Transverse colon (tissue), 4 donors: ENCODE data around the gene CGN. TPM values are rescaled to one million over a fixed set of nuclear protein-coding genes. Genes with fewer than 3 reads are reported as not detected.
A peak's percentile ranks its signal among the peaks of the same experiment; 100 is the strongest.

Experiments used
- DNase-seq: peaks from one replicate; pipeline ENCODE4 v3.0.0-alpha.2; 2019
- H3K27ac ChIP-seq, 4 donors: fragments of 200-600 bp; sonication (generic); 2 replicates each; pipeline ENCODE4 v1.5.1; 2016 to 2018; ENCODE audit warnings: inconsistent platforms in 4 of 4
- H3K27me3 ChIP-seq: fragments of 200-600 bp; sonication (generic); 2 replicates; pipeline ENCODE4 v1.5.1; 2017; ENCODE audit warnings: inconsistent platforms
- H3K36me3 ChIP-seq, 4 donors: fragments of 200-600 bp; sonication (generic); 2 replicates each; pipeline ENCODE4 v1.5.1; 2017 to 2019; ENCODE audit warnings: inconsistent platforms in 4 of 4
- H3K4me1 ChIP-seq, 4 donors: fragments of 200-600 bp; sonication (generic); 2 replicates each; pipeline ENCODE4 v1.5.1; 2017 to 2020; ENCODE audit warnings: inconsistent platforms in 4 of 4
- H3K4me3 ChIP-seq, 4 donors: fragments of 200-600 bp; sonication (generic); 1 replicate in 1 of 4; 2 replicates in 3 of 4; pipeline versions ENCODE4 v1.5.1 to v1.6.1; 2017 to 2019; ENCODE audit warnings: inconsistent platforms in 4 of 4
- H3K9me3 ChIP-seq, 2 donors: fragments of 200-600 bp; sonication (generic); 2 replicates each; pipeline ENCODE4 v1.5.1; 2017 to 2019; ENCODE audit warnings: inconsistent platforms in 2 of 2
- EP300 ChIP-seq: sonication (generic); formaldehyde crosslinking; IDR thresholded peaks from one replicate; pipeline ENCODE4 v1.6.1; 2017; ENCODE audit warnings: antibody characterized with exemption, low read depth
- POLR2A ChIP-seq: fragments of 450-650 bp; IDR thresholded peaks from one replicate; pipeline ENCODE4 v1.6.1; 2016; ENCODE audit warnings: antibody characterized with exemption, mild to moderate bottlenecking, moderate library complexity
- POLR2AphosphoS5 ChIP-seq, 3 donors: sonication (generic); formaldehyde crosslinking; IDR thresholded peaks; one replicate each; pipeline ENCODE4 v1.6.1; 2016; ENCODE audit warnings: antibody characterized with exemption in 3 of 3
- WGBS, 2 donors: methylation state at CpG; one replicate each; pipeline ENCODE4 v1.1.5; 2018; ENCODE audit warnings: low coverage in 1 of 2; 5-methylcytosine and 5-hydroxymethylcytosine counted together
- in situ Hi-C, 4 donors: fragments of 200-750 bp; cut with MboI; loops; one replicate each; pipeline versions ENCODE4 v1.15.0 to v1.15.1; 2017; ENCODE audit warnings: low sequenced_read_pairs in 3 of 4, low pct_ligation_motif_present in 1 of 4, low pct_unique_long_range_greater_than_20kb in 1 of 4
- intact Hi-C: fragments of 100-400 bp; cut with DNase I; formaldehyde crosslinking; loops from one replicate; pipeline ENCODE4 v1.15.1; 2023; ENCODE audit warnings: low total_unique reads
- total RNA-seq, 4 donors: library from RNA; depleted of rRNA; stranded (reverse); fragments of >200 nt; gene quantifications; one replicate each; pipeline ENCODE4 v1.1.0, GENCODE V29; 2016
- TF ChIP-seq, protein P1 (sequence below), 5 experiments: fragments of 200-600 bp in 3 of 5; fragments of 450-650 bp in 2 of 5; sonication (generic) in 3 of 5; IDR thresholded peaks; 1 replicate in 2 of 5; 2 replicates in 3 of 5; pipeline ENCODE4 v1.5.1; 2016 to 2017; ENCODE audit warnings: antibody characterized with exemption in 5 of 5, inconsistent platforms in 3 of 5, mild to moderate bottlenecking in 2 of 5, moderate library complexity in 1 of 5

Gene CGN
- total RNA-seq, 4 donors from 2014 or later, result 123 to 351 (median 172) TPM

GRCh38 chr1:151472856-151473731, 38.1 kb upstream of the CGN start:
- Histone ChIP-seq H3K4me3 (peak overlapping the region; percentile 54 to 82 (median 56)), H3K4me1 (peaks cover 0 to 15% (median 3%) of the 10 kb centered on the region in 4 donors), H3K27ac (peak overlapping the region; percentile 75 to 88 (median 85)), H3K36me3 (no peaks in the 10 kb centered on the region), H3K9me3 (no peaks in the 10 kb centered on the region), H3K27me3 (no peaks in the 10 kb centered on the region)
- peak; percentile 49 for DNase-seq
- intact Hi-C loops (no loop called here), in situ Hi-C loops (no loop called here)
- 4 to 12% methylated on average over 6 to 36 of the region's 36 CpGs for WGBS, 2 donors
- TF ChIP-seq POLR2AphosphoS5 (IDR thresholded peaks at IDR 0.05) (no peak), POLR2A (no peak), EP300 (no peak)
- TF ChIP-seq, protein P1, sequence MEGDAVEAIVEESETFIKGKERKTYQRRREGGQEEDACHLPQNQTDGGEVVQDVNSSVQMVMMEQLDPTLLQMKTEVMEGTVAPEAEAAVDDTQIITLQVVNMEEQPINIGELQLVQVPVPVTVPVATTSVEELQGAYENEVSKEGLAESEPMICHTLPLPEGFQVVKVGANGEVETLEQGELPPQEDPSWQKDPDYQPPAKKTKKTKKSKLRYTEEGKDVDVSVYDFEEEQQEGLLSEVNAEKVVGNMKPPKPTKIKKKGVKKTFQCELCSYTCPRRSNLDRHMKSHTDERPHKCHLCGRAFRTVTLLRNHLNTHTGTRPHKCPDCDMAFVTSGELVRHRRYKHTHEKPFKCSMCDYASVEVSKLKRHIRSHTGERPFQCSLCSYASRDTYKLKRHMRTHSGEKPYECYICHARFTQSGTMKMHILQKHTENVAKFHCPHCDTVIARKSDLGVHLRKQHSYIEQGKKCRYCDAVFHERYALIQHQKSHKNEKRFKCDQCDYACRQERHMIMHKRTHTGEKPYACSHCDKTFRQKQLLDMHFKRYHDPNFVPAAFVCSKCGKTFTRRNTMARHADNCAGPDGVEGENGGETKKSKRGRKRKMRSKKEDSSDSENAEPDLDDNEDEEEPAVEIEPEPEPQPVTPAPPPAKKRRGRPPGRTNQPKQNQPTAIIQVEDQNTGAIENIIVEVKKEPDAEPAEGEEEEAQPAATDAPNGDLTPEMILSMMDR (IDR thresholded peaks at IDR 0.05), result no peak

DNA sequence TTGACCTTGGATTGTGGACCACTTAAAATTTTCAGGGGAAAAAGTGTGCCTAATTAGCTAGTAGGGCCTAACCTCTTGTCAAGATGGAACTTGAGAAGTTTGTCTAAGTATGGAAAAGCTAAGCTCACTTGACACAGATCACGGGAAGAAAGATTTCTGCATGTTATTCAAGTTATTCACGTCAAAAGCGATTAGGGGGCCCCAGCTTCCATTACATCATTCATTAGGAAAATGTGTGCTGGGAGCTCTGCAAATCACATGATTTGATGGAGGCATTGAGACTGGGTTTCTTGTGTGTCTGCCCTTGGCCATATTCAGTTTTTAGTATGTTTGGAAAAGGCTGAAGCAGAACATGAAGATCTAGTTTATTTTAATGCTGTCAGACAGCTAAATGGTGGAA, 36.4 kb upstream of the CGN start:
- Histone ChIP-seq H3K27me3 (no peaks in the 10 kb centered on the region), H3K9me3 (no peaks in the 10 kb centered on the region), H3K27ac (no peak overlapping the region), H3K4me3 (no peak overlapping the region), H3K36me3 (no peaks in the 10 kb centered on the region), H3K4me1 (peaks cover 0 to 17% (median 3%) of the 10 kb centered on the region in 4 donors)
- intact Hi-C loops (no loop called here), in situ Hi-C loops (no loop called here)
- TF ChIP-seq, protein P1 (IDR thresholded peaks at IDR 0.05), result no peak
- no peak for TF ChIP-seq POLR2A
- no peak for TF ChIP-seq POLR2AphosphoS5 (IDR thresholded peaks at IDR 0.05)
- TF ChIP-seq EP300, result no peak
- WGBS, 2 donors, result 86 to 90% methylated on average over 3 of the region's 3 CpGs
- DNase-seq, result no peak

GRCh38 chr1:151475175-151475574, 36.0 kb upstream of the CGN start:
- H3K27ac ChIP-seq, result no peak overlapping the region
- no peaks in the 10 kb centered on the region for H3K27me3 ChIP-seq
- TF ChIP-seq POLR2A (no peak), EP300 (no peak), POLR2AphosphoS5 (IDR thresholded peaks at IDR 0.05) (no peak)
- TF ChIP-seq, protein P1 (IDR thresholded peaks at IDR 0.05), result no peak
- H3K9me3 ChIP-seq, result no peaks in the 10 kb centered on the region
- WGBS, 2 donors, result 86 to 100% methylated on average over 1 of the region's 1 CpG
- intact Hi-C loops (no loop called here), in situ Hi-C loops (no loop called here)
- peaks cover 0 to 17% (median 3%) of the 10 kb centered on the region in 4 donors for H3K4me1 ChIP-seq
- DNase-seq, result no peak
- H3K36me3 ChIP-seq, result no peaks in the 10 kb centered on the region
- no peak overlapping the region for H3K4me3 ChIP-seq

DNA sequence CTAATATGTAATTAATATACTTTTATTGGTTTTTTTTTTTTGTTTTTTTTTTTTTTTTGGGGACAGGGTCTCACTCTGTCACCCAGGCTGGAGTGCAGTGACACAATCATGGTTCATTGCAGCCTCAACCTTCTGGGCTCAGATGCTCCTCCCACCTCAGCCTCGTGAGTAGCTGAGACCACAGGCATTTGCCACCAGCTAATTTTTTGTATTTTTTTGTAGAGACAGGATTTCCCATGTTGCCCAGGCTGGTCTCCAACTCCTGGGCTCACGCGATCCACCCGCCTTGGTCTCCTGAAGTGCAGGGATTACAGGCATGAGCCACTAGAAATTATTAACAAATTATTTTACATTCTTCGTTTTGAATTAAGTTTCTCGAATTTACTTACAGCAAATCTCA, 35.1 kb upstream of the CGN start:
- no peak overlapping the region for H3K27ac ChIP-seq
- no peaks in the 10 kb centered on the region for H3K27me3 ChIP-seq
- H3K4me1 ChIP-seq, result peaks cover 0 to 17% (median 3%) of the 10 kb centered on the region in 4 donors
- DNase-seq, result no peak
- in situ Hi-C loops, result no loop called here
- no peak for TF ChIP-seq EP300
- TF ChIP-seq, protein P1 (IDR thresholded peaks at IDR 0.05), result no peak
- no peak for TF ChIP-seq POLR2A
- TF ChIP-seq POLR2AphosphoS5 (IDR thresholded peaks at IDR 0.05), result no peak
- 57 to 88% methylated on average over 1 to 6 of the region's 6 CpGs for WGBS, 2 donors
- H3K9me3 ChIP-seq, result no peaks in the 10 kb centered on the region
- intact Hi-C loops, result no loop called here
- no peak overlapping the region for H3K4me3 ChIP-seq
- no peaks in the 10 kb centered on the region for H3K36me3 ChIP-seq
